Hematopoietic multipotent progenitor cell treated with erythropoietin and hydrocortisone succinate and interleukin-3 and kit ligand, for 15 days (in vitro differentiated cells): ENCODE results near the gene CKM.
A peak's percentile ranks its signal among the peaks of the same experiment; 100 is the strongest.

Experiments used
- DNase-seq: peaks from one replicate; pipeline ENCODE4 v3.0.0-alpha.2; 2015; ENCODE audit warnings: low spot score

CKM gene

GRCh38 chr19:45322744-45323281, at the start of gene CKM:
Gene CKM (minus strand): TSS chr19:45322875. CDS start chr19:45319713, 3,162 bp downstream.
- DNase-seq = no peak

- peak; percentile 99 for DNase-seq
These were observed 47.9 kb upstream of the CKM start, which contains the start of gene ERCC2 for GRCh38 chr19:45370410-45371204. Gene ERCC2 (minus strand): TSS chr19:45370573. CDS start chr19:45370540, 33 bp downstream.

GRCh38 chr19:45368737-45369340, 46.2 kb upstream of the CKM start:
- no peak for DNase-seq

- DNase-seq = no peak
These were observed 45.5 kb upstream of the CKM start for GRCh38 chr19:45368127-45368526.

GRCh38 chr19:45364696-45365095, 42.0 kb upstream of the CKM start:
- no peak for DNase-seq

GRCh38 chr19:45363861-45364459, 41.3 kb upstream of the CKM start:
- no peak for DNase-seq

- no peak for DNase-seq
These were observed 39.6 kb upstream of the CKM start for GRCh38 chr19:45362291-45362690.

GRCh38 chr19:45361608-45362007, 38.9 kb upstream of the CKM start:
- no peak for DNase-seq

GRCh38 chr19:45358213-45358792, 35.6 kb upstream of the CKM start:
- no peak for DNase-seq

GRCh38 chr19:45357445-45357783, 34.7 kb upstream of the CKM start:
- no peak for DNase-seq

- peak; percentile 74 for DNase-seq
These were observed 34.2 kb upstream of the CKM start for GRCh38 chr19:45356760-45357444.

- DNase-seq = peak; percentile 41
These were observed 33.2 kb upstream of the CKM start for GRCh38 chr19:45355910-45356309.

- DNase-seq = peak; percentile 25
These were observed 32.7 kb upstream of the CKM start for GRCh38 chr19:45355402-45355801.

GRCh38 chr19:45354241-45354842, 31.7 kb upstream of the CKM start:
- peak; percentile 88 for DNase-seq

GRCh38 chr19:45352914-45353796, 30.5 kb upstream of the CKM start:
- DNase-seq = peak; percentile 52

- no peak for DNase-seq
These were observed 29.8 kb upstream of the CKM start for GRCh38 chr19:45352471-45352870.

GRCh38 chr19:45352062-45352461, 29.4 kb upstream of the CKM start:
- no peak for DNase-seq

GRCh38 chr19:45351401-45351952, 28.8 kb upstream of the CKM start:
- no peak for DNase-seq

GRCh38 chr19:45350477-45351058, 27.9 kb upstream of the CKM start:
- DNase-seq = no peak

GRCh38 chr19:45349430-45349941, 26.8 kb upstream of the CKM start:
- no peak for DNase-seq
